Activated CD4-positive, alpha-beta T cell treated with anti-CD3 and anti-CD28 coated beads, Interleukin-2, amount 50 U/mL, for 24 hours (primary cell): ENCODE data around the gene WFDC10A.
"Not testable (repeated sequence)": the region's sequence is repeated elsewhere in the genome, so short reads cannot be mapped to it uniquely, and the experiment has no call there.

ENCODE experiments used
- DNase-seq, 2 donors: peaks; one replicate each; pipeline ENCODE4 v3.0.0-alpha.2; 2020; ENCODE audit warnings: low read depth in 1 of 2, low spot score in 1 of 2

The WFDC10A gene

GRCh38 chr20:45629496-45630100 lies at the start of gene WFDC10A:
TSS of gene WFDC10A (plus strand) at chr20:45629739. CDS start at chr20:45629814, 75 bp downstream.
- DNase-seq, result peak in 1 of 2 donors; percentile 21

DNA sequence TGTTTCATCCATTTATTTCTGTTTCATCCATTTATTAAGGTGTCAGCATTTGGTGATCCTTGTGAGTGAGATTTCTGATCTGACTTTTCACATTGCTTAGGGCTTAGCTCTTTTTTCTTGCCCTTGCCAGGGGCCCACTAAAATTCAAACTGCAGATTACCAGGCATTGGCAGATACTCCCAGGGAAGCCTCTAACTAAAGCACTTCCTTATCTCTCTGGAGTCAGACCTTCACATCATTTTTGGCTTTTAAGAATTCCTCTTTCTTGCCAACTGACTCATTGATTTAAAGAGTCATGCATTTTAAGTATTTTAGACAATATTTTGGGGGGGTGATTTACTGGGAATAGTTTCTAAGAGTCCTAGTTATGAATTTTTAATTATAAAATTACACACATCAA lies 47.8 kb upstream of the WFDC10A start:
- no peak for DNase-seq

DNA sequence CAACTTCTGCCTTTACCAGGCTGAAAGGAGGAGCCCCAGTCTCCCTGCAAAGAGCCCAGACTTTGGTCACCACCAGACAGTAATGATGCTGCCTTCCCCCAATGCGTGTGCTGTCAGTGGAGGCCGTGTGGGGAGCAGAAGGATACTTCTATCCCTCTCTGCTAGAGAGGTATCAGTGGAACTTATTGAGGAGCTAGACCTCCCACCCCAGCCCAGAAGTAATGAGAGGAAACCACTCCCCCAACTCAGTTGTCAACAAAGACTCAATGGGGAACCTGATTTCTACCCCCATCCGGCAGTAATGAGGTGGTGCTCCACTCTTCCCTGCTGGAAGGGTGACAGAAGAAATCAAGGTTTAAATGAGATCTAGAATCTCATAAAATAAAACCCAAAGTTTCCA lies 46.0 kb upstream of the WFDC10A start:
- no peak for DNase-seq

DNA sequence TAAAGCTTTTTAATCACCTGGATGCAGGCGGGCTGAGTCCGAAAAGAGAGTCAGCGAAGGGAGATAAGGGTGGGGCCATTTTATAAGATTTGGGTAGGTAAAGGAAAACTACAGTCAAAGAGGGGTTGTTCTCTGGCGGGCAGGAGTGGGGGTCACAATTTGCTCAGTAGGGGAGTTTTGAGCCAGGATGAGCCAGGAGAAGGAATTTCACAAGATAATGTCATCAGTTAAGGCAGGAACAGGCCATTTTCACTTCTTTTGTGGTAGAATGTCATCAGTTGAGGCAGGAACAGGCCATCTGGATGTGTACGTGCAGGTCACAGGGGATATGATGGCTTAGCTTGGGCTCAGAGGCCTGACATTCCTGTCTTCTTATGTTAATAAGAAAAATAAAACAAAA lies 45.2 kb upstream of the WFDC10A start:
- not testable (repeated sequence) for DNase-seq

GRCh38 chr20:45585986-45586385 lies 43.6 kb upstream of the WFDC10A start:
- not testable (repeated sequence) for DNase-seq

- no peak for DNase-seq
Observed at GRCh38 chr20:45588800-45589199, 40.7 kb upstream of the WFDC10A start.

DNA sequence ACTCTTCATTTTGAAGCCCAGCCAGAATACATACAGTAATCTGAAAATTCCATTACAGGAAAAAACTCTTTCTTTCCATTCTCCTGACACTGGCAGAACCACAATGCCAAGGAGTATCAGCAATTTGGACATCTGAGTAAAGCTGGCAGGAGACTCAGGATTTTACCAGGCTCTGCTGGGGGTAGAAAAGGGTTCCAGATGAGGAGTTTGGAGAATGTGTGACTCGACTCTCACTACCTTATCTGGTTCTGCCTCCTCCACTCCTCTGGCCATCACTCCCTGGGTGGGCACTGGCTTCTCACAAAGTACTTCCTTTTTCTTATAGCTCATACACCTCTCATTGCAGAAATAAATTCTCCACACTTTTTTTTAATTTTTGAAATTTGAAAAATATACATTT lies 39.8 kb upstream of the WFDC10A start:
- no peak for DNase-seq

DNA sequence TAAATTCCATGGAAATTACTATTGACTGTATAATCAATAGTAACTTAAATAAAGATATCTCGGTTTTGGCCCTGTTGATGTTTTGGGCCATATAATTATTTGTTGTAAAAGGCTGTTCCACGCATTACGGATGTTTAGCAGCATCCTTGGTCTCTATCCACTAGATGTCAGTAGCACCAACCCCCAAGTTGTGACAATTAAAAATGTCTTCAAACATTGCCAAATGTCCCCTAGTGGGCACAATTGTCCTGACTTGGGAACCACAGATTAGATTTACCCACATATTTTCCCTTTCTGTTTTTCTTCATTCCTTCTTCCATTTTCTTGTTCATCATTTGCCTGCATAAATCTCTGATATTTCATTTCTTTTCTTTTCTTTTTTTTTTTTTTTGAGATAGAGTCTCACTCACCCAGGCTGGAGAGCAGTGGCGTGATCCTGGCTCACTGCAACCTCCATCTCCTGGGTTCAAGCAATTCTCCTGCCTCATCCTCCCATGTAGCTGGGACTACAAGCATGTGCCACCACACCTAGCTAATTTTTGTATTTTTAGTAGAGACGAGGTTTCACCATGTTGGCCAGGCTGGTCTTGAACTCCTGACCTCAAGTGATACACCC lies 36.9 kb upstream of the WFDC10A start:
- peak in 1 of 2 donors; percentile 29 for DNase-seq

GRCh38 chr20:45593498-45593897 lies 36.0 kb upstream of the WFDC10A start:
- DNase-seq, result no peak

DNA sequence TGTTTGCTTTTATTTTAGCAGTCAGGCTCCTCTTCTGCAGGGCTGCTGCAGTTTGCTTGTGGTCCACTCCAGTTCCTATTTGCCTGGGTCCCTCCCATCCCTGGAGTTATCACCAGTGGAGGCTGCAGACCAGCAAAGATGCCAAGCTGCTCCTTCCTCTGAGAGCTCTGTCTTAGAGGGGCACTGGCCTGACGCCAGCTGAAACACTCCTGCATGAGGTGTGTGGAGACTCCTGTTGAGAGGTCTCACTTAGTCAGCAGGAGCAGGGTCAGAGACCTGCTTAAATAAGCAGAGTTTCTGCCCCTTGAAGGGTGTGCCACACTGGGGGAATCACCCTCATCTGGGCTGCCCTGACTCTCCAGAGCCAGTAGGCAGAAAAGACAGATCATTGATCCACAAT lies 34.3 kb upstream of the WFDC10A start:
- no peak for DNase-seq

DNA sequence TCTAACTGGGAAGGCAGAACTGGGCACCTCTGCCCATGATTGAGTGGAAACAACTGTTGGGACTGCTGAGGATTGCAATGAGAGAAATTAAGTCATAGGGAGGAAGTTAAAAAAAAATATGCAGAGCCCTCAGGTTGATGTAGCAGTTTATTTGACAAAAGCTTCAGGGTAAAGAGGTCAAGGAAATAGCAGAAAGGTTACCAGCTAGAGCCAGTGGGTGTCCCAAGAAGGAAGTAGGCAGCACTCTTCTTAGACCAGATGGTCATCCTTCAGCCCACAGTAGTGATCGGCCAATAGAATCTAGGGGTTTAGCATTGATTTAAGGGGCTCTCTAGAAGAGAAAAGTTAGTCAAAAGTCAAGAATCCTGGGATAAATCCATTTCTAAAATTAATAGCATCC lies 21.7 kb upstream of the WFDC10A start:
- DNase-seq, result no peak

- DNase-seq, result peak in 1 of 2 donors; percentile 41
Observed at GRCh38 chr20:45611054-45611453, 18.5 kb upstream of the WFDC10A start.

DNA sequence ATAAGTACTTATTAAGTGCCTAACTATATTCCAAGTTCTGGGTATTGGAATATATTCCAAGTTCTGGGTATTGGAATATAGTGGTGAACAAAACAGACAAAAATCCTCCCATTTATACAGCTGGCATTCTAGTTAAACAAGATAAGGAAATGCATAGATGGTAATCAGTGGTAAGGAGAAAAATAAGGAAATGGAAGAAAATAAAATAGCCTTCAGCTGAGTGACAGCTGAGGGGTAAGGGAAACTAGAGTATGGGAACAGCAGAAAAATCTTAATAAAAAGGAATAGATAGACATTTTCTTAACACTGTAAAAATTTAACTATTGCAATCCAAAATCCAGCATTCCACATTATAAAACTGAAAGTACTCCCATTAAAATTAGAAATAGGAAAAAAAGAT lies 17.2 kb upstream of the WFDC10A start:
- DNase-seq, result no peak

DNA sequence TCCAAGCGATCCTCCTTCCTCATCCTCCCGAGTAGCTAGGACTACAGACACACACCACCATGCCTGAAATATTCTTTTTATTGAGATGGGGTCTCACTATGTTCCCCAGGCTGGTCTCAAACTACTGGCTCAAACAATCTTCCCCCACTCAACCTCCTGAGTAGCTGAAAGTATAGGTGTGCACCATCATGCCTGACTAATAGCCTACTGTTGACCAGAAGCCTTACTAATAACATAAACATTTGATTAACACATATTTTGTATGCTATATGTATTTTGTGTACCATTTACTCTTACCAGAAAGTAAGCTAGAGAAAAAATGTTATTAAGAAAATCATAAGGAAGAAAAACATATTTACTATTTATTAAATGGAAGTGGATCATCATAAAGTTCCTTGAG lies 11.9 kb upstream of the WFDC10A start:
- no peak for DNase-seq

DNA sequence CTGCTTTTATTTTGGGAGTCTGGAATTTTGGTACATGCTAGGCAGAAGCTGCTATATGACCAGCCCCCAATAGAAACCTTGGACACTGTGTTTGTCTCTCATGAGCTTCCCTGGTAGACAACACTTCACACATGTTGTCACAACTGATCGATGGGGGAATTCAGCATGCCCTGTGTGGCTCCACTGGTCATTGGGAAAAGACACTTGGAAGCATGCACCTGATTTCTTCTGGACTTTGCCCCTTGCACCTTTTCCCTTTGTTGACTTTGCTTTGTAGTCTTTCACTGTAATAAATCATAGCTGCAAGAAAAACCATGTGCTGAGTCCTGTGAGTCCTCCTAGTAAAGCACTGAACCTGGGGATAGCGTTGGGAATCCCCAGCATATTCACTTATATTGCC lies 7.9 kb upstream of the WFDC10A start:
- DNase-seq, result no peak

- no peak for DNase-seq
Observed at GRCh38 chr20:45626540-45626939, 3.0 kb upstream of the WFDC10A start.

DNA sequence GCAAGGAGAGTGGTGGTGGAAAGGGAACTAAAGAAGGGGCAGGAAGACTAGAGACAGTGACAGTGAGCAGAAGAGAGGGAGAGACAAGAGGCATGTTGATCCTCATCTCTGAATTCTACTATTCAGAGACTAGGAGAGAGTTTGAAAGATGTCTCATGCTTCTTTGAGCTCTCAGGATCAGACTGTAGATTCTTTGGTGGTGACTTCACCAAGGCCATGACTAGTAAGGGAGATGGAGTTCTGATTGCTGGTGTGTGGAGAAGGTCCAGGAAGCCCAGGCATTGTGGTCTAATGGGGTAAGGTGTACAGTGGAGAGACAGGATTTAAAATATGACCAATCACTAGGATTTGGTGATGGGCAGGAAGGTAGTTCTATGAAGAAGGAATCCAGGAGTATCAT lies 832 bp downstream of the WFDC10A start:
- no peak for DNase-seq

DNA sequence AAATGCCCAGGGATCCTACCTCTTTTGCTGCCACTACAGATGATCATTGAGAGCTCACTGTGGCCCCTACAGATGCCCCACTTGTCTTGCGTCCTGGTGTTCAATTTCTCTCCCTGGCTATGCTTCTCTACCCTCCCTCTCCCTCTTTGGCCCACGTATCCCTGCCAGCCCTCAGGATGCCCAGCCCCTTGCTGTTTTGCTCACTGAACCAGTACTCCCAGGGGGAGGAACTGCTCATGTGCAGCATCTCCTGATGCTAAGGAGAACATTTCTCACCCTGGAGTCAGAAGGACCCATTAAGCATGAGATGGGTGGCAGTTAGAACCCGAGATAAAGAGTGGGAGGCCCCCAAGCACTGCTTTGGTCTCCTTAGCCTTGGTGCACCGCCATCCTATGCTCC lies 1.6 kb downstream of the WFDC10A start, which contains the start of gene WFDC9:
TSS of gene WFDC9 (minus strand) at position 101 of the 400 bp plus-strand sequence. CDS start 21,103 bp downstream, outside the sequence.
- no peak for DNase-seq

GRCh38 chr20:45636513-45636912 lies 7.0 kb downstream of the WFDC10A start:
- no peak for DNase-seq

- no peak for DNase-seq
Observed at GRCh38 chr20:45639687-45640086, 10.1 kb downstream of the WFDC10A start.

- DNase-seq, result not testable (repeated sequence)
Observed at GRCh38 chr20:45641076-45641475, 11.5 kb downstream of the WFDC10A start.

DNA sequence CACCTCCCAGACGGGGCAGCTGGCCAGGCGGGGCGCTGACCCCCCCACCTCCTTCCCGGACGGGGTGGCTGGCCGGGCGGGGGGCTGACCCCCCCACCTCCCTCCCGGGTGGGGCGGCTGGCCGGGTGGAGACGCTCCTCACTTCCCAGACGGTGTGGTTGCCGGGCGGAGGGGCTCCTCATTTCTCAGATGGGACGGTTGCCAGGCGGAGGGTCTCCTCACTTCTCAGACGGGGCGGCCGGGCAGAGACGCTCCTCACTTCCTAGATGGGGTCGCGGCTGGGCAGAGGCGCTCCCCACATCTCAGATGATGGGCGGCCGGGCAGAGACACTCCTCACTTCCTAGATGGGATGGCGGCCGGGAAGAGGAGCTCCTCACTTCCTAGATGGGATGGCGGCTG lies 16.3 kb downstream of the WFDC10A start:
- DNase-seq, result not testable (repeated sequence)

DNA sequence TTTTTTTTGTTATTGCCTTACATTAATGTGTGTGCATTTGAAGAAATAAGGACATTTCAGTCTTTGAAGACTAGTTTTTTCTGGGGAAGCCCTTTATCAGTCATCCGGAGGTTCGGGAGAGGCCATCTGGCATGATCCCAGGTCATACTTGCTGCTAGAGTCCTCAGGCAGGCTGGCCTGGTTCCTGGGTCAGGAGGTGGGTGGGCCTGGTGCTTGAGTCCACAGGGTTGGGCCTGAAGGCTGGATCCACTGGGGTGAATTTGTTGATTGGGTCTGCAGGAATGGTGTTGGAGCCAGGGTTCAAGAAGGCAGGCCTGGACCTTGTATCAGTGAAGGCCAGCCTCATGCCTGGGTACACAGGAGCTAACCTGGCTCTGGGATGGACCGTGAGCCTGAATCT lies 17.3 kb downstream of the WFDC10A start:
- no peak for DNase-seq
